Fibroblast of mammary gland (primary cell): Measurements from ENCODE around the gene SC5D.

Experiments used
- DNase-seq: peaks from one replicate; pipeline ENCODE4 v3.0.0-alpha.2; 2010; ENCODE audit warnings: low read depth
- H3K4me3 ChIP-seq: 2 replicates; pipeline ENCODE4 v1.5.1; 2011; ENCODE audit warnings: low read depth, mild to moderate bottlenecking, low read length, moderate library complexity; ENCODE audit not compliant: control insufficient read depth
- TF ChIP-seq, protein P1 (sequence below): conservative IDR thresholded peaks from 2 replicates; pipeline ENCODE4 v1.5.1; 2011; ENCODE audit warnings: low read depth, low read length, inconsistent platforms; ENCODE audit not compliant: control insufficient read depth, insufficient read depth

SC5D gene

DNA sequence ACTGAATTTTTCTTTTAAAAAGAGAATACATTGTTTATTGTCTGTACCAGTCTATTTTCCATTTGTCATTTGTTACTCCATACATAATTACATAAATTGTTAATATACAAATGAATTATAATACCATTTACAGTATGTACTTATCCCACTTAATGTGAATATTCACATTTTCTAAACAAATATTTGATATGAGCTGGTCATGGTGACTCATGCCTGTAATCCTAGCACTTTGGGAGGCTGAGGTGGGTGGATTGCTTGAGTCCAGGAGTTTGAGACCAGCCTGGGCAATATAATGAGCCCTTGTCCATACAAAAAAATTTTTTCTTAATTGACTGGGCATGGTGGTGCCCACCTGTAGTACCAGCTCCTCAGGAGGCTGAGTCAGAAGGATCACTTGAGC lies 6.8 kb downstream of the SC5D start:
- DNase-seq = peak; percentile 25
- TF ChIP-seq, protein P1, sequence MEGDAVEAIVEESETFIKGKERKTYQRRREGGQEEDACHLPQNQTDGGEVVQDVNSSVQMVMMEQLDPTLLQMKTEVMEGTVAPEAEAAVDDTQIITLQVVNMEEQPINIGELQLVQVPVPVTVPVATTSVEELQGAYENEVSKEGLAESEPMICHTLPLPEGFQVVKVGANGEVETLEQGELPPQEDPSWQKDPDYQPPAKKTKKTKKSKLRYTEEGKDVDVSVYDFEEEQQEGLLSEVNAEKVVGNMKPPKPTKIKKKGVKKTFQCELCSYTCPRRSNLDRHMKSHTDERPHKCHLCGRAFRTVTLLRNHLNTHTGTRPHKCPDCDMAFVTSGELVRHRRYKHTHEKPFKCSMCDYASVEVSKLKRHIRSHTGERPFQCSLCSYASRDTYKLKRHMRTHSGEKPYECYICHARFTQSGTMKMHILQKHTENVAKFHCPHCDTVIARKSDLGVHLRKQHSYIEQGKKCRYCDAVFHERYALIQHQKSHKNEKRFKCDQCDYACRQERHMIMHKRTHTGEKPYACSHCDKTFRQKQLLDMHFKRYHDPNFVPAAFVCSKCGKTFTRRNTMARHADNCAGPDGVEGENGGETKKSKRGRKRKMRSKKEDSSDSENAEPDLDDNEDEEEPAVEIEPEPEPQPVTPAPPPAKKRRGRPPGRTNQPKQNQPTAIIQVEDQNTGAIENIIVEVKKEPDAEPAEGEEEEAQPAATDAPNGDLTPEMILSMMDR = no peak
- no peak overlapping the region for H3K4me3 ChIP-seq

DNA sequence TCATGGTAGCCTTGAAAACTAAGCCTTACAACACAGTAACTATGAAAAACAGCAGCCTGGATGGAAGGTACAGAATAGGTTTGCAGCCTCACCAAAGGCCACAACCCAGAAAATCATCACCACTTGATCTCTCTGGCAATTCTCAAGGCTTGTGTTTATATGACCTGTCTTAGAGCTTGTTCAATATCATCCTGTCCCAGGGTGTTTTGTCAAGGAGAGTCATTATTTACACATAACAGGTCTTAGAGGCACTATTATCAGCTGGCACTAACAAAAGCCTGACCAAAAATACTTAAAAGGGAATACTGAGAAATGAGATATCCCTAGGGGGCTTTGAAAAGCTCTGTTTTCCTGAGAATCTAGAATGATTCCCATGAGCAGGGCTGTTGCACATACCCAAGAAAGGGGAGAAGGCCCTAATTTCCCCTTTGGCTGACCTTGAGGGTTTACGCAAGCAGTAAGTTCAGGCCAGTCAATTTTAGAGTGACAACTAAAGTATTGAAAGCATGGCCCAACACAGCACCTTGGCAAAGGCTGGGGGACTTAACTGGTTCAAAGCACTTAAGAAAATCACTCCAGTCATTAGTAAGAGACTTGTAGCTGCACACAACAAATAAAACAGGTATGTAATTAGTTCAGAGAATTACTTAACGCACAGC lies 7.9 kb downstream of the SC5D start:
- peak; percentile 22 for DNase-seq
- no peak overlapping the region for H3K4me3 ChIP-seq
- TF ChIP-seq, protein P1 = no peak

DNA sequence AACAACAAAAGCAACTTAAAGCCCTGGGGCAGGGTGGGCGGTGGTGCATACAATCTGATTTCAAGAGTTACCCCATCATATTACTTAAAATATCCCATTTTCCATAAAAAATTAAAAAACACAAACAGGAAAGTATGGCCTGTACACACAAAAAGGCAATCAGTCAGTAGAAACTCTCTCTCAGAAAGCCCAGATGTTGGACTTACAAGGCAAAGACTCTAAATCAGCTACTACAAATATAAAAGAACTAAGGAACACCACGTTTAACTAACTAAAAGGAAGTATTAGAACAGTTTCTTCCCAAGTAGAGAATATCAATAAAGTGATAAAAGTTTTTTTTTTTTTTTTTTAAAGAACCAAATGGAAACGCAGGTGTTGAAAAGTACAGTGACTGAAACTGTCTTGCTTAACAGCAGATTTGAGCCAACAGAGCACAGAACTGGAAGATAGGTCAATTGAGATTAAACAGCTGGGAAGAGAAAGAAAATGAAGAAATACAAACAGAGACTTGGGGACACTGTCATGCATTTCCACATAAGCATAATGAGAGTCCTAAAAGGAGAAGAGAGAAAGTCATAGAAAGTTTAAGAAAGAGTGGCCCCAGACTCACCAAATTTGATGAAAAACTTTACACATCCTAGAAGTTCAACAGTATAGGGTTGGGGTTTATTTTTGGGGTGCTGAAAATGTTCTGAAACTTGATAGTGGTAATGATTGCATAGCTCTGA lies 8.6 kb downstream of the SC5D start:
- H3K4me3 ChIP-seq = no peak overlapping the region
- peak; percentile 23 for DNase-seq
- TF ChIP-seq, protein P1 = no peak

DNA sequence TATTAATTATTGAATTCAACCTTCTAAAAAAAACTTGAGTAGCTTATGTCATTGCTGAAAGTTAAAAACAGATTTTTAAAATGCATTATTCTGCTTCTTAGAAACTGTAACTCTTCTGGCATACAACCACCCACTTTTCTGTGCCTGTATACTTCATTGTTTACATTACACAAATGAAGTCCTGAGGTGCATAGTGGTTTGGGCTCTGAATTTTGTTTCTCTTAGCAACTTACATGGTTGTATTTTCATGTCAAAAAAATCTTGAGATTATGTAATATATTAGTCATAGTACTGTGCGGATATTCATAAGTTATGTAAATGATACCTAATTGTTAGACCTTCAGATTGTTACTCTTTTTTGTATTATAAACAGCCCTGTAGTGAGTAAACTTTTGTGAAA lies 12.2 kb downstream of the SC5D start:
- H3K4me3 ChIP-seq = no peak overlapping the region
- DNase-seq = no peak
- TF ChIP-seq, protein P1 = no peak

DNA sequence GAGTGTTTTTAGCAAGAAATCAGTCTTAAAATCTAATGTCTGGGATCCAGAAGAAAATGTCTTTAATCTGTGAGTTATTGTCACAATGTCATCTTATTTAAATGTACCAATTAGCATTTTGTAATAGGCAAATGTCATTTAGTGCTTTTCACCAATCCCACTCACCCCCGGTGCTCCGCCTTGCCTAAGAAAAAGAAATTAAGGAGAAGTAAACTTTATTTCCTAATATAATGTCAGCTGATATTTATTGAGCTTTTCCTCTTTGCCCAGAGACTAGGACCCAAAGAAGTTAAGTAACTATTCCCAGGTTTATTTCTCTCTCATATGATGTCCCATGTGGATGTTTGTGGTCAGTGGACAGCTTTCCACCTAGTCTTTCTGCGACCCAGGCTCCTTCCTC lies 16.2 kb downstream of the SC5D start:
- no peak overlapping the region for H3K4me3 ChIP-seq
- TF ChIP-seq, protein P1 = no peak
- no peak for DNase-seq

DNA sequence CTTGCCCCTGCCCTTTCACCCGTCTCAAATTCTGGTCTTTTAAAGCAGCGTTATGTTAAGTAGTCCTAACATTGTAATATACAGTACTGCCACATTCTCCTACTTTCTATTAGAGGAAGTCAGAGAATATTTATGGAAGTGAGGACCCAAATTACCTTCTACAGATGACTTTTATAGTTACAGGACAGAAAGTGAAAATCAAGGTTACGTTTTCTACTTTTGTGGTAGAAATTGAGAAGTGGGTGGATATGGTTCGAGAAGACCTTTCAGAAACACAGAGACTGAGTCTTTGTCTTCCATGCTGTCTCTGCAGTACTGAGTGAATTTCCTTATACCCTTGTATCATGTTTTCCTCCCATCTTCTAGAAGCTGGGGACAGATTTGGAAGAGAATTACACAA lies 17.1 kb downstream of the SC5D start:
- DNase-seq = no peak
- TF ChIP-seq, protein P1 = no peak
- no peak overlapping the region for H3K4me3 ChIP-seq
